ENCODE data around the gene SF3A1.

DNA sequence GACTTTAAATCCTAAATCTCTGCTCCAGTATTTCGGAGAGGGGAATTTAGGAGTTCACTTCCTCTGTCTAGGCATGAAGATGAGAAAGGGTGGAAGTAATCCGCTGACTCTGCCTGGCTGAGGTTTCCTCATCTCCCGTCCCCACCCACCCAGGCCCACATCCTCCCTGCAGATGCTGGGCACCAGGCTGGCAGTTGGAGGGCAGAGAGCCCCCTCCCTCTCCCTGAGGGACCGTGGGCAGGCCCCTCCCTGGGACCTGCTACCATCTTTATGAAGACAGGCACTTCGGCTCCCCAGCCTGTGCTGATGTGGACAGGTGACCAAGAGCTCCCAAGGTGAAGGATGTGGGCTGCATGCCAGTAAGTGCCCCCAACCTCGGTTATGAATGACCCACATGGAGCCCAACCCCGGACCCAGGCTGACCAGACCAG is 74.1 kb downstream of the SF3A1 start:
- TF ChIP-seq, protein P1, sequence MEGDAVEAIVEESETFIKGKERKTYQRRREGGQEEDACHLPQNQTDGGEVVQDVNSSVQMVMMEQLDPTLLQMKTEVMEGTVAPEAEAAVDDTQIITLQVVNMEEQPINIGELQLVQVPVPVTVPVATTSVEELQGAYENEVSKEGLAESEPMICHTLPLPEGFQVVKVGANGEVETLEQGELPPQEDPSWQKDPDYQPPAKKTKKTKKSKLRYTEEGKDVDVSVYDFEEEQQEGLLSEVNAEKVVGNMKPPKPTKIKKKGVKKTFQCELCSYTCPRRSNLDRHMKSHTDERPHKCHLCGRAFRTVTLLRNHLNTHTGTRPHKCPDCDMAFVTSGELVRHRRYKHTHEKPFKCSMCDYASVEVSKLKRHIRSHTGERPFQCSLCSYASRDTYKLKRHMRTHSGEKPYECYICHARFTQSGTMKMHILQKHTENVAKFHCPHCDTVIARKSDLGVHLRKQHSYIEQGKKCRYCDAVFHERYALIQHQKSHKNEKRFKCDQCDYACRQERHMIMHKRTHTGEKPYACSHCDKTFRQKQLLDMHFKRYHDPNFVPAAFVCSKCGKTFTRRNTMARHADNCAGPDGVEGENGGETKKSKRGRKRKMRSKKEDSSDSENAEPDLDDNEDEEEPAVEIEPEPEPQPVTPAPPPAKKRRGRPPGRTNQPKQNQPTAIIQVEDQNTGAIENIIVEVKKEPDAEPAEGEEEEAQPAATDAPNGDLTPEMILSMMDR (IDR thresholded peaks at IDR 0.05): no peak
- TF ChIP-seq POLR2A (IDR thresholded peaks at IDR 0.05): no peak

Data from testis (tissue), 2 donors.